ENCODE results near the gene THBS2. TPM values are rescaled to one million over a fixed set of nuclear protein-coding genes. Genes with fewer than 3 reads are reported as not detected.
A peak's percentile ranks its signal among the peaks of the same experiment; 100 is the strongest.

The THBS2 gene
- total RNA-seq, 1 donor from 2014 or later = 6.9 TPM

GRCh38 chr6:169225131-169225576 lies 28.5 kb downstream of the THBS2 start:
- Histone ChIP-seq H3K36me3 (peaks cover 16% of the 10 kb centered on the region), H3K27me3 (ENCODE audit: low read depth) (peaks cover 23% of the 10 kb centered on the region), H3K27ac (replicated peaks) (peak overlapping the region; percentile 45), H3K4me3 (no peak overlapping the region), H3K9me3 (replicated peaks) (no peaks in the 10 kb centered on the region), H3K4me1 (no peaks in the 10 kb centered on the region)
- TF ChIP-seq CTCF (IDR thresholded peaks at IDR 0.05; ENCODE audit: borderline replicate concordance) = no peak
- no peak for DNase-seq
- intact Hi-C loops (cut with micrococcal nuclease) = no loop called here

- Histone ChIP-seq H3K27me3 (ENCODE audit: low read depth) (peaks cover 23% of the 10 kb centered on the region), H3K27ac (replicated peaks) (peak overlapping the region; percentile 45), H3K36me3 (peaks cover 16% of the 10 kb centered on the region), H3K4me3 (no peak overlapping the region), H3K9me3 (replicated peaks) (no peaks in the 10 kb centered on the region), H3K4me1 (no peaks in the 10 kb centered on the region)
- intact Hi-C loops (cut with micrococcal nuclease) = no loop called here
- no peak for DNase-seq
- no peak for TF ChIP-seq CTCF (IDR thresholded peaks at IDR 0.05; ENCODE audit: borderline replicate concordance)
These were observed 28.9 kb downstream of the THBS2 start for GRCh38 chr6:169224716-169225115.

- intact Hi-C loops (cut with micrococcal nuclease) = no loop called here
- Histone ChIP-seq H3K4me1 (no peaks in the 10 kb centered on the region), H3K27me3 (ENCODE audit: low read depth) (peaks cover 23% of the 10 kb centered on the region), H3K9me3 (replicated peaks) (no peaks in the 10 kb centered on the region), H3K27ac (replicated peaks) (peak overlapping the region; percentile 45), H3K4me3 (no peak overlapping the region), H3K36me3 (peaks cover 16% of the 10 kb centered on the region)
- no peak for TF ChIP-seq CTCF (IDR thresholded peaks at IDR 0.05; ENCODE audit: borderline replicate concordance)
- no peak for DNase-seq
These were observed 29.4 kb downstream of the THBS2 start for GRCh38 chr6:169224185-169224695.

GRCh38 chr6:169223006-169223405 lies 30.6 kb downstream of the THBS2 start:
- intact Hi-C loops (cut with micrococcal nuclease) = no loop called here
- no peak for DNase-seq

GRCh38 chr6:169222126-169222525 lies 31.5 kb downstream of the THBS2 start:
- H3K36me3 ChIP-seq = peaks cover 9% of the 10 kb centered on the region
- no peak overlapping the region for H3K27ac ChIP-seq (replicated peaks)
- intact Hi-C loops (cut with micrococcal nuclease) = no loop called here

More at GRCh38 chr6:169223006-169223405, 30.6 kb downstream of the THBS2 start:
- Histone ChIP-seq H3K27ac (replicated peaks) (no peak overlapping the region), H3K36me3 (peaks cover 15% of the 10 kb centered on the region), H3K4me1 (no peaks in the 10 kb centered on the region), H3K4me3 (no peak overlapping the region), H3K27me3 (ENCODE audit: low read depth) (peaks cover 23% of the 10 kb centered on the region), H3K9me3 (replicated peaks) (no peaks in the 10 kb centered on the region)
- TF ChIP-seq CTCF (IDR thresholded peaks at IDR 0.05; ENCODE audit: borderline replicate concordance) = no peak

More at GRCh38 chr6:169222126-169222525, 31.5 kb downstream of the THBS2 start:
- DNase-seq = no peak
- H3K4me3 ChIP-seq = no peak overlapping the region
- H3K27me3 ChIP-seq (ENCODE audit: low read depth) = peaks cover 21% of the 10 kb centered on the region
- H3K4me1 ChIP-seq = no peaks in the 10 kb centered on the region
- H3K9me3 ChIP-seq (replicated peaks) = no peaks in the 10 kb centered on the region
- no peak for TF ChIP-seq CTCF (IDR thresholded peaks at IDR 0.05; ENCODE audit: borderline replicate concordance)
